HG03439 (cell line): ENCODE measurements around the gene ACACA.

Source experiments
- ATAC-seq: cut with Tn5 transposase; IDR thresholded peaks from one replicate; pipeline ENCODE4 v1.9.1; 2021; ENCODE audit warnings: mild to moderate bottlenecking, moderate library complexity; ENCODE audit not compliant: unreplicated experiment

Gene ACACA

GRCh38 chr17:37109731-37110710, 296.6 kb downstream of the ACACA start:
- ATAC-seq = no peak

GRCh38 chr17:37109106-37109505, 297.5 kb downstream of the ACACA start:
- ATAC-seq = no peak

- no peak for ATAC-seq
Observed at GRCh38 chr17:37107406-37108083, 299.1 kb downstream of the ACACA start.

- no peak for ATAC-seq
Observed at GRCh38 chr17:37106049-37106448, 300.6 kb downstream of the ACACA start.

- ATAC-seq = no peak
Observed at GRCh38 chr17:37103231-37103630, 303.4 kb downstream of the ACACA start.

GRCh38 chr17:37101306-37101705, 305.3 kb downstream of the ACACA start:
- ATAC-seq = no peak

GRCh38 chr17:37100231-37100630, 306.4 kb downstream of the ACACA start:
- ATAC-seq = no peak

- no peak for ATAC-seq
Observed at GRCh38 chr17:37098910-37099664, 307.5 kb downstream of the ACACA start.

GRCh38 chr17:37098152-37098551, 308.5 kb downstream of the ACACA start:
- ATAC-seq = no peak

GRCh38 chr17:37097154-37097553, 309.5 kb downstream of the ACACA start:
- no peak for ATAC-seq

GRCh38 chr17:37096071-37096470, 310.6 kb downstream of the ACACA start:
- no peak for ATAC-seq

- ATAC-seq = no peak
Observed at GRCh38 chr17:37094391-37094790, 312.2 kb downstream of the ACACA start.

GRCh38 chr17:37092701-37093100, 313.9 kb downstream of the ACACA start:
- no peak for ATAC-seq

- ATAC-seq = no peak
Observed at GRCh38 chr17:37092071-37092470, 314.6 kb downstream of the ACACA start.

GRCh38 chr17:37090941-37091340, 315.7 kb downstream of the ACACA start:
- no peak for ATAC-seq

GRCh38 chr17:37089956-37090355, 316.7 kb downstream of the ACACA start:
- no peak for ATAC-seq

GRCh38 chr17:37088913-37089312, 317.7 kb downstream of the ACACA start:
- no peak for ATAC-seq

- no peak for ATAC-seq
Observed at GRCh38 chr17:37088459-37088858, 318.2 kb downstream of the ACACA start.

GRCh38 chr17:37087683-37088082, 319.0 kb downstream of the ACACA start:
- ATAC-seq = no peak

GRCh38 chr17:37086948-37087347, 319.7 kb downstream of the ACACA start:
- ATAC-seq = no peak

- no peak for ATAC-seq
Observed at GRCh38 chr17:37086334-37086733, 320.3 kb downstream of the ACACA start.
